ENCODE measurements around the gene PTPRD.
"Not testable (repeated sequence)": the region's sequence is repeated elsewhere in the genome, so short reads cannot be mapped to it uniquely, and the experiment has no call there.

The PTPRD gene

DNA sequence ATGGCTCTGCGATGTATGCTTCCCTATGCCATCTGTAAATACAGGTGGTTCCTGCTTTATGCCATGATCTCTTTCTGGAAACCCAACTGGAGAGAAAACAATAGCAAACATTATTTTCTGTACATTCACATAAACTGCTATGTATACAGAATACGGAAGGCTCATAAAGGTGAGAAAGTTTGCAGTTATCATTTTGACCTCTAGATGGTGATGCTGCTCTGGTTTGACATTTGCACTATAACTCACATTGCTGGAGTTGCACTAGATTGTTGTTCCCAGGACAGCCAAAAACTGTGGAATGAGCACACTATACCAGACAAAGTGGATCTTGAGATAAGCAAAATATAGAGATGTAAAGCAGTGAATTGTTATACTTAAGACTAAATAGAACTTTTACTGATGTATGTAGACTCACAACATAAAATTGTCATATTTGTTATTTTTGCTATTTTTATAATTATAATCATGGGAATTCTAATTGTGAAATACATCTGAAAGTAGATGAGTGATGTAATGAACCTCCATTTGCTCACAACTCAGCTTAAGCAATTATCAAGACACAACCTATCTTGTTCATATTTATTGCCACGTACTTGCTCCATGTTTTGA lies 246.5 kb downstream of the PTPRD start:
- Histone ChIP-seq H3K27ac (ENCODE audit: low read depth, low read length) (no peak overlapping the region), H2BK120ac (ENCODE audit: insufficient read depth, low read length, poor library complexity) (no peak overlapping the region), H3K18ac (ENCODE audit: low read length) (no peak overlapping the region), H3K4me3 (ENCODE audit: low read depth, low read length) (no peak overlapping the region), H3K27me3 (ENCODE audit: insufficient read depth, low read length) (no peaks in the 10 kb centered on the region), H3K79me1 (ENCODE audit: low read length) (no peaks in the 10 kb centered on the region), H4K8ac (ENCODE audit: low read depth, low read length) (no peak overlapping the region), H2BK12ac (ENCODE audit: low read length) (no peak overlapping the region), H3K23ac (ENCODE audit: low read length) (no peak overlapping the region), H3K79me2 (ENCODE audit: control insufficient read depth, insufficient read depth, low read length, poor library complexity) (no peaks in the 10 kb centered on the region), H2BK5ac (ENCODE audit: low read depth, low read length, poor library complexity) (no peak overlapping the region), H3K4me2 (ENCODE audit: low read length) (no peak overlapping the region), H3K4ac (ENCODE audit: low read depth, low read length) (no peak overlapping the region), H4K12ac (ENCODE audit: low read depth, low read length) (no peak overlapping the region), H2AFZ (ENCODE audit: insufficient read depth, low read length, poor library complexity) (no peak overlapping the region), H4K91ac (ENCODE audit: low read depth, low read length) (no peak overlapping the region), H3K14ac (ENCODE audit: low read length) (no peak overlapping the region), H3K9ac (ENCODE audit: low read length) (no peak overlapping the region), H3K36me3 (ENCODE audit: control insufficient read depth in 1 of 2, insufficient read depth in 2 of 2, low read length in 2 of 2) (no peaks in the 10 kb centered on the region), H3K4me1 (ENCODE audit: control insufficient read depth in 1 of 2, insufficient read depth in 2 of 2, low read length in 2 of 2) (no peaks in the 10 kb centered on the region), H3K9me3 (ENCODE audit: insufficient read depth, low read depth, low read length) (no peaks in the 10 kb centered on the region), H2AK5ac (ENCODE audit: low read length) (no peak overlapping the region)
- WGBS (ENCODE audit: extremely low coverage, insufficient coverage, insufficient read length) = no CpG with 5 or more reads among the region's 3 CpGs
- peak; percentile 11 to 72 for DNase-seq

DNA sequence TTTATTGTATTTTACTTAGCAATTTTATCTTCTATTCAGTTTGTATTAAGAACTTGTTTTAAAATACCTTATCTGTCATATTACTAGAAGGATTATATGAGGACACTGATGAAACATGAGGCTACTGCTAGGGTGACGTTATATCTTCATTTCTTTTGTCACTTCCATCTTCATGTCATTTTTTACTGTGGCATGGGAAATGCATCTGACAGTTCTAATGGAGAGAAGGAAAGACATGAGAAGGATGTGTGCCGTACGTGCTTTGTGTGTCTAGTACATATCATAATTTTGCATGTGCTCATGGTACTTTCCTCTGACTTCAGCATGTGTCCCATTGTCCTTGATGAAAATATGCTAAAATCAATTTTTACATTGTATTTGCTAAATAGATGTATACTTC lies 258.2 kb downstream of the PTPRD start:
- Histone ChIP-seq H3K36me3 (ENCODE audit: control insufficient read depth in 1 of 2, insufficient read depth in 2 of 2, low read length in 2 of 2) (no peaks in the 10 kb centered on the region), H4K12ac (ENCODE audit: low read depth, low read length) (no peak overlapping the region), H2BK5ac (ENCODE audit: low read depth, low read length, poor library complexity) (no peak overlapping the region), H3K79me1 (ENCODE audit: low read length) (no peaks in the 10 kb centered on the region), H3K14ac (ENCODE audit: low read length) (no peak overlapping the region), H3K79me2 (ENCODE audit: control insufficient read depth, insufficient read depth, low read length, poor library complexity) (no peaks in the 10 kb centered on the region), H3K9ac (ENCODE audit: low read length) (no peak overlapping the region), H2AFZ (ENCODE audit: insufficient read depth, low read length, poor library complexity) (no peak overlapping the region), H3K27me3 (ENCODE audit: insufficient read depth, low read length) (no peaks in the 10 kb centered on the region), H3K27ac (ENCODE audit: low read depth, low read length) (no peak overlapping the region), H2AK5ac (ENCODE audit: low read length) (no peak overlapping the region), H2BK12ac (ENCODE audit: low read length) (no peak overlapping the region), H4K91ac (ENCODE audit: low read depth, low read length) (no peak overlapping the region), H3K18ac (ENCODE audit: low read length) (no peak overlapping the region), H3K4ac (ENCODE audit: low read depth, low read length) (no peak overlapping the region), H4K8ac (ENCODE audit: low read depth, low read length) (no peak overlapping the region), H2BK120ac (ENCODE audit: insufficient read depth, low read length, poor library complexity) (no peak overlapping the region), H3K4me3 (ENCODE audit: low read depth, low read length) (no peak overlapping the region), H3K9me3 (ENCODE audit: insufficient read depth, low read depth, low read length) (no peaks in the 10 kb centered on the region), H3K4me1 (ENCODE audit: control insufficient read depth in 1 of 2, insufficient read depth in 2 of 2, low read length in 2 of 2) (no peaks in the 10 kb centered on the region), H3K23ac (ENCODE audit: low read length) (no peak overlapping the region), H3K4me2 (ENCODE audit: low read length) (no peak overlapping the region)
- DNase-seq = no peak
- no CpG with 5 or more reads among the region's 3 CpGs for WGBS (ENCODE audit: extremely low coverage, insufficient coverage, insufficient read length)

DNA sequence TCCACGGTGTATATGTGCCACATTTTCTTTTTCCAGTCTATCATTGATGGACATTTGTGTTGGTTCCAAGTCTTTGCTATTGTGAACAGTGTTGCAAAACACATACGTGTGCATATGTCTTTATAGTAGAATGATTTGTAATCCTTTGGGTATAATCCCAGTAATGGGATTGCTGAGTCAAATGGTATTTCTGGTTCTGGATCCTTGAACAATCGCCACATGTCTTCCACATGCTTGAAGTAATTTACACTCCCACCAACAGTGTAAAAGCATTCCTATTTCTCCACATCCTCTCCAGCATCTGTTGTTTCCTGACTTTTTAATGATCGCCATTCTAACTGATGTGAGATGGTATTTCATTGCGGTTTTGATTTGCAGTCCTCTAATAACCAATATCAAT lies 267.2 kb downstream of the PTPRD start:
- H3K36me3 ChIP-seq (ENCODE audit: control insufficient read depth in 1 of 2, insufficient read depth in 2 of 2, low read length in 2 of 2) = not testable (repeated sequence)

DNA sequence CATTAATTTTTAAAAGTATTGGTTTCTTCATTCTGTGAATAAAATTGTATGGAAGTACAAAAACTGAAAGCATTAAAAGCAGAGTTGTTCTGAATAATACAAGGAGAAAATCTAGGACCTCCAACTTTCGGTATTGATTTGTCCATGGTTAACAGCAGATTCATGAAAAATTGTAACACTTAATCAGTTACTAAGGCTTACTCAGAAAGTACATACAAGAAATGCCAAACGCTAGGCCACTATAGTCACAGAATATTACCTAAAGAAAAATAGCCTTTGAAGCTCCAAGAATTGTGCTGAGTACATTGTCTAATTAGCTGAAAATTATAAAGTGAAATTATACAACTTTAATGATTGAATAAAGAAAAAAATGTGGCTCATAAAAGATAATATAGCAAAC lies 271.7 kb downstream of the PTPRD start:
- H4K12ac ChIP-seq (ENCODE audit: low read depth, low read length) = no peak overlapping the region
- H3K23ac ChIP-seq (ENCODE audit: low read length) = no peak overlapping the region
- WGBS (ENCODE audit: extremely low coverage, insufficient coverage, insufficient read length) = no CpG with 5 or more reads among the region's 2 CpGs
- no peak overlapping the region for H3K27ac ChIP-seq (ENCODE audit: low read depth, low read length)
- no peaks in the 10 kb centered on the region for H3K9me3 ChIP-seq (ENCODE audit: insufficient read depth, low read depth, low read length)
- no peak overlapping the region for H3K9ac ChIP-seq (ENCODE audit: low read length)
- DNase-seq = no peak
- H2BK12ac ChIP-seq (ENCODE audit: low read length) = no peak overlapping the region
- no peak overlapping the region for H3K4me3 ChIP-seq (ENCODE audit: low read depth, low read length)
- H3K4ac ChIP-seq (ENCODE audit: low read depth, low read length) = no peak overlapping the region
- H2AFZ ChIP-seq (ENCODE audit: insufficient read depth, low read length, poor library complexity) = no peak overlapping the region
- H4K8ac ChIP-seq (ENCODE audit: low read depth, low read length) = no peak overlapping the region
- no peaks in the 10 kb centered on the region for H3K79me2 ChIP-seq (ENCODE audit: control insufficient read depth, insufficient read depth, low read length, poor library complexity)
- H3K27me3 ChIP-seq (ENCODE audit: insufficient read depth, low read length) = no peaks in the 10 kb centered on the region
- no peaks in the 10 kb centered on the region for H3K36me3 ChIP-seq (ENCODE audit: control insufficient read depth in 1 of 2, insufficient read depth in 2 of 2, low read length in 2 of 2)
- H2BK5ac ChIP-seq (ENCODE audit: low read depth, low read length, poor library complexity) = no peak overlapping the region
- no peaks in the 10 kb centered on the region for H3K4me1 ChIP-seq (ENCODE audit: control insufficient read depth in 1 of 2, insufficient read depth in 2 of 2, low read length in 2 of 2)
- no peak overlapping the region for H2BK120ac ChIP-seq (ENCODE audit: insufficient read depth, low read length, poor library complexity)
- H3K18ac ChIP-seq (ENCODE audit: low read length) = no peak overlapping the region
- no peak overlapping the region for H2AK5ac ChIP-seq (ENCODE audit: low read length)
- H3K79me1 ChIP-seq (ENCODE audit: low read length) = no peaks in the 10 kb centered on the region
- H3K4me2 ChIP-seq (ENCODE audit: low read length) = no peak overlapping the region
- no peak overlapping the region for H3K14ac ChIP-seq (ENCODE audit: low read length)
- no peak overlapping the region for H4K91ac ChIP-seq (ENCODE audit: low read depth, low read length)

More for the DNA sequence above, 267.2 kb downstream of the PTPRD start:
- not testable (repeated sequence) for H3K27me3 ChIP-seq (ENCODE audit: insufficient read depth, low read length); H3K27ac ChIP-seq (ENCODE audit: low read depth, low read length); H3K79me1 ChIP-seq (ENCODE audit: low read length); H4K91ac ChIP-seq (ENCODE audit: low read depth, low read length); H2BK5ac ChIP-seq (ENCODE audit: low read depth, low read length, poor library complexity); DNase-seq; H4K12ac ChIP-seq (ENCODE audit: low read depth, low read length); H3K23ac ChIP-seq (ENCODE audit: low read length); H3K9ac ChIP-seq (ENCODE audit: low read length); H3K4ac ChIP-seq (ENCODE audit: low read depth, low read length); H3K9me3 ChIP-seq (ENCODE audit: insufficient read depth, low read depth, low read length); H2BK120ac ChIP-seq (ENCODE audit: insufficient read depth, low read length, poor library complexity); H2AK5ac ChIP-seq (ENCODE audit: low read length); H3K79me2 ChIP-seq (ENCODE audit: control insufficient read depth, insufficient read depth, low read length, poor library complexity); H3K14ac ChIP-seq (ENCODE audit: low read length); H2AFZ ChIP-seq (ENCODE audit: insufficient read depth, low read length, poor library complexity); H4K8ac ChIP-seq (ENCODE audit: low read depth, low read length); H3K4me1 ChIP-seq (ENCODE audit: control insufficient read depth in 1 of 2, insufficient read depth in 2 of 2, low read length in 2 of 2); H2BK12ac ChIP-seq (ENCODE audit: low read length); H3K4me2 ChIP-seq (ENCODE audit: low read length); H3K4me3 ChIP-seq (ENCODE audit: low read depth, low read length); H3K18ac ChIP-seq (ENCODE audit: low read length)
- no CpG with 5 or more reads among the region's 5 CpGs for WGBS (ENCODE audit: extremely low coverage, insufficient coverage, insufficient read length)
